ENCODE results near the gene RAP1GAP. TPM values are rescaled to one million over a fixed set of nuclear protein-coding genes. Genes with fewer than 3 reads are reported as not detected.

The RAP1GAP gene
- total and polyA plus RNA-seq, 9 of the 15 experiments (the other 6 are each of a cell fraction or from before 2014, with no cell fraction given) = 0.29 to 30.2 (median 19.2) TPM

DNA sequence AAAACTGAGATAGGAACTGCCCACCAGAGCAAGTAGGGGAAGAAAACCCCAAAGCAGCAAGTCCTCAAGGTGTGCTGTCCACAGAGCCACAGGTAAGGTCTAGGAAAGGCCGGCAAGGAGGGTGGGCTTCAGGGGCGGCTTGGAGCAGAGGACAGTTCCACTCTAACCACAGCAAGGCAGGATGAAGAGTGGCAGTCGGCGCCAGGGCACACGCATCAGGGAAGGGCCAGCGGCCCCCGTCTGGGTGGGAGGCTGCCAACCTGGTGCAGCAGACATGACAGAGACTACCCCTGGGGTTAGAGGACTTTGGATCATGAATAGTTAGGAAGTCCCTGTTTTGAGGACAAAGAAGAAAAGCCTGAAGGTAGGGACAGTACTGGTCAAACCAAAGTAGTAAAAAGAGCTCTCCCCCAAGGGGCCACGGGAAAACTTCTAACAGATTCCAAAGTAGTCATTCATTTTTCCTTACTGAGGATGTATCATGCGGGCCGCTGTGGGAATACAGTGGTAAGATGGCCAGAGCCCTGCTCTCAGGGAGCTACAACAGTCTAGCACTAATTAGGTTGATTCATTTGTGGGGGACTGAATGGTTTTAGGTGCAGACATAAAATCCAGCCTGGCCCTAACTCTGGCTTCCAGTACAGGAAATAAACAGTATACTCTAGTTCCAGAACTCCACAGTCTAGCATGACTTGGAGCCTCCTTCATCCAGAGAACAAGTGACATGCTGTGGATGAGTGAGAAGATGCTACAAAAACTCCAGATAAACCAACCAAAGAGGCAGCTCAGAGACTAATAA, 3.5 kb upstream of the RAP1GAP start (continued):
- TF ChIP-seq, protein P1, sequence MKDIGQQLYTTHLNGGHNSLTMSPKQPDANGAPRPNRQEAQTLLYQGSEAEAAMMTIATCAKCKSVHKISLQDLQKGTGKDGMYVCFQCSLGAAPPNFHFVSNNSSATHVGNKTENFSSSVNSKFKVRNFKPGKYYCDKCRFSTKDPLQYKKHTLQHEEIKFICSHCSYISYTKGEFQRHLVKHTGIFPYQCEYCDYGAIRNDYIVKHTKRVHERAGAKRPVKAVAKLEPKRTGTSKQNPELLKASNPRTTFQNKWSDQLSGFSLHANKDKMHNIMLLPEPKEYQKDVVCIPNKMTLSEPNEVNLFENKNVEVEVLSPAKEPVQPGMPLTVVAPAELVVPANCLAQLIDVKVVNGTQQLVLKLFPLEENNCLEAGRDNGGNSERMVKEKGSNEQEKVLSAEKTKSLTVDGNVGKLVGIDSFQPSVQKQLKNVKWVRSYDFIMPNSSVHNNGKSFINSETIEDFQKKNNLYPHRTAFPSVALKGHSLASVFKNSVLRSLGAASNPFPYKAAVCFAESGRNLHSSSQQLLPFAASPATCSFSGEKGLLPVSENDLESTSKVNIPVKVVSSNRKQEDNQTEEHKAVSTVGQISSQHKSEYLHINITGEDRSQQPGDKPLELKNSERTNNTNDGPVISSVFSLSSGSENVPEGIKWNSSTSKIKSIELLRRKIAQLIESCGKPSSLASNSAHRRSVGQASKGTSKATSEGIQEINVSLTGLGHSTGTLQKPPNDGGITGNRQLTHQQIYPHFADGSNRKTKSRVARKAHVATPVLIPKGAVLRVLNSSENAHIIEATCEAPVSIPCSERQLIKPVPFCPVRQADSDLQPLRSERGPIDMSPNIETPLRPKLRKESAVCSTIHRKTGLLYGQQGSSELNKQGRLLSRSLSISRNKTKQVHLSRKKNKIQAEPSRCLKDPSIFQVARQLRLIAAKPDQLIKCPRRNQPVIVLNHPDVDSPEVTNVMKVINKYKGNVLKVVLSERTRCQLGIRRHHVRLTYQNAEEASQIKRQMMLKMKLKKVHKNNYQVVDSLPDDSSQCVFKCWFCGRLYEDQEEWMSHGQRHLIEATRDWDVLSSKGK (CRISPR knock-in tag; IDR thresholded peaks at IDR 0.05) = no peak
- TF ChIP-seq, protein P2, sequence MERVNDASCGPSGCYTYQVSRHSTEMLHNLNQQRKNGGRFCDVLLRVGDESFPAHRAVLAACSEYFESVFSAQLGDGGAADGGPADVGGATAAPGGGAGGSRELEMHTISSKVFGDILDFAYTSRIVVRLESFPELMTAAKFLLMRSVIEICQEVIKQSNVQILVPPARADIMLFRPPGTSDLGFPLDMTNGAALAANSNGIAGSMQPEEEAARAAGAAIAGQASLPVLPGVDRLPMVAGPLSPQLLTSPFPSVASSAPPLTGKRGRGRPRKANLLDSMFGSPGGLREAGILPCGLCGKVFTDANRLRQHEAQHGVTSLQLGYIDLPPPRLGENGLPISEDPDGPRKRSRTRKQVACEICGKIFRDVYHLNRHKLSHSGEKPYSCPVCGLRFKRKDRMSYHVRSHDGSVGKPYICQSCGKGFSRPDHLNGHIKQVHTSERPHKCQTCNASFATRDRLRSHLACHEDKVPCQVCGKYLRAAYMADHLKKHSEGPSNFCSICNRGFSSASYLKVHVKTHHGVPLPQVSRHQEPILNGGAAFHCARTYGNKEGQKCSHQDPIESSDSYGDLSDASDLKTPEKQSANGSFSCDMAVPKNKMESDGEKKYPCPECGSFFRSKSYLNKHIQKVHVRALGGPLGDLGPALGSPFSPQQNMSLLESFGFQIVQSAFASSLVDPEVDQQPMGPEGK (CRISPR knock-in tag; IDR thresholded peaks at IDR 0.05; ENCODE audit: borderline replicate concordance) = no peak
- TF ChIP-seq, protein P3, sequence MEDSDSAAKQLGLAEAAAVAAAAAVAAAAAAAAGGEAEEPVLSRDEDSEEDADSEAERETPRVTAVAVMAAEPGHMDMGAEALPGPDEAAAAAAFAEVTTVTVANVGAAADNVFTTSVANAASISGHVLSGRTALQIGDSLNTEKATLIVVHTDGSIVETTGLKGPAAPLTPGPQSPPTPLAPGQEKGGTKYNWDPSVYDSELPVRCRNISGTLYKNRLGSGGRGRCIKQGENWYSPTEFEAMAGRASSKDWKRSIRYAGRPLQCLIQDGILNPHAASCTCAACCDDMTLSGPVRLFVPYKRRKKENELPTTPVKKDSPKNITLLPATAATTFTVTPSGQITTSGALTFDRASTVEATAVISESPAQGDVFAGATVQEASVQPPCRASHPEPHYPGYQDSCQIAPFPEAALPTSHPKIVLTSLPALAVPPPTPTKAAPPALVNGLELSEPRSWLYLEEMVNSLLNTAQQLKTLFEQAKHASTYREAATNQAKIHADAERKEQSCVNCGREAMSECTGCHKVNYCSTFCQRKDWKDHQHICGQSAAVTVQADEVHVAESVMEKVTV (CRISPR knock-in tag; IDR thresholded peaks at IDR 0.05) = no peak
- TF ChIP-seq GTF2F1 (IDR thresholded peaks at IDR 0.05; ENCODE audit: low read depth, low read length) (no peak), RBFOX2 (IDR thresholded peaks at IDR 0.05; ENCODE audit: low read depth, low read length) (no peak), POLR3G (IDR thresholded peaks at IDR 0.05; ENCODE audit: extremely low read depth, insufficient read length, insufficient replicate concordance) (no peak), ZNF778 (CRISPR knock-in tag; IDR thresholded peaks at IDR 0.05) (no peak), DMBX1 (CRISPR knock-in tag; IDR thresholded peaks at IDR 0.05; ENCODE audit: borderline replicate concordance) (peak; percentile 74; the same call in 1 of the 2 replicates), ZNF561 (CRISPR knock-in tag; conservative IDR thresholded peaks at IDR 0.05) (no peak), POLR2G (IDR thresholded peaks at IDR 0.05; ENCODE audit: low read depth, low read length) (peak; percentile 66)
- TF ChIP-seq, protein P4, sequence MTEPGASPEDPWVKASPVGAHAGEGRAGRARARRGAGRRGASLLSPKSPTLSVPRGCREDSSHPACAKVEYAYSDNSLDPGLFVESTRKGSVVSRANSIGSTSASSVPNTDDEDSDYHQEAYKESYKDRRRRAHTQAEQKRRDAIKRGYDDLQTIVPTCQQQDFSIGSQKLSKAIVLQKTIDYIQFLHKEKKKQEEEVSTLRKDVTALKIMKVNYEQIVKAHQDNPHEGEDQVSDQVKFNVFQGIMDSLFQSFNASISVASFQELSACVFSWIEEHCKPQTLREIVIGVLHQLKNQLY (CRISPR knock-in tag; conservative IDR thresholded peaks at IDR 0.05) = no peak
- TF ChIP-seq, protein P5, sequence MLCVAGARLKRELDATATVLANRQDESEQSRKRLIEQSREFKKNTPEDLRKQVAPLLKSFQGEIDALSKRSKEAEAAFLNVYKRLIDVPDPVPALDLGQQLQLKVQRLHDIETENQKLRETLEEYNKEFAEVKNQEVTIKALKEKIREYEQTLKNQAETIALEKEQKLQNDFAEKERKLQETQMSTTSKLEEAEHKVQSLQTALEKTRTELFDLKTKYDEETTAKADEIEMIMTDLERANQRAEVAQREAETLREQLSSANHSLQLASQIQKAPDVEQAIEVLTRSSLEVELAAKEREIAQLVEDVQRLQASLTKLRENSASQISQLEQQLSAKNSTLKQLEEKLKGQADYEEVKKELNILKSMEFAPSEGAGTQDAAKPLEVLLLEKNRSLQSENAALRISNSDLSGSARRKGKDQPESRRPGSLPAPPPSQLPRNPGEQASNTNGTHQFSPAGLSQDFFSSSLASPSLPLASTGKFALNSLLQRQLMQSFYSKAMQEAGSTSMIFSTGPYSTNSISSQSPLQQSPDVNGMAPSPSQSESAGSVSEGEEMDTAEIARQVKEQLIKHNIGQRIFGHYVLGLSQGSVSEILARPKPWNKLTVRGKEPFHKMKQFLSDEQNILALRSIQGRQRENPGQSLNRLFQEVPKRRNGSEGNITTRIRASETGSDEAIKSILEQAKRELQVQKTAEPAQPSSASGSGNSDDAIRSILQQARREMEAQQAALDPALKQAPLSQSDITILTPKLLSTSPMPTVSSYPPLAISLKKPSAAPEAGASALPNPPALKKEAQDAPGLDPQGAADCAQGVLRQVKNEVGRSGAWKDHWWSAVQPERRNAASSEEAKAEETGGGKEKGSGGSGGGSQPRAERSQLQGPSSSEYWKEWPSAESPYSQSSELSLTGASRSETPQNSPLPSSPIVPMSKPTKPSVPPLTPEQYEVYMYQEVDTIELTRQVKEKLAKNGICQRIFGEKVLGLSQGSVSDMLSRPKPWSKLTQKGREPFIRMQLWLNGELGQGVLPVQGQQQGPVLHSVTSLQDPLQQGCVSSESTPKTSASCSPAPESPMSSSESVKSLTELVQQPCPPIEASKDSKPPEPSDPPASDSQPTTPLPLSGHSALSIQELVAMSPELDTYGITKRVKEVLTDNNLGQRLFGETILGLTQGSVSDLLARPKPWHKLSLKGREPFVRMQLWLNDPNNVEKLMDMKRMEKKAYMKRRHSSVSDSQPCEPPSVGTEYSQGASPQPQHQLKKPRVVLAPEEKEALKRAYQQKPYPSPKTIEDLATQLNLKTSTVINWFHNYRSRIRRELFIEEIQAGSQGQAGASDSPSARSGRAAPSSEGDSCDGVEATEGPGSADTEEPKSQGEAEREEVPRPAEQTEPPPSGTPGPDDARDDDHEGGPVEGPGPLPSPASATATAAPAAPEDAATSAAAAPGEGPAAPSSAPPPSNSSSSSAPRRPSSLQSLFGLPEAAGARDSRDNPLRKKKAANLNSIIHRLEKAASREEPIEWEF (CRISPR knock-in tag; IDR thresholded peaks at IDR 0.05) = 0 out of 2 replicates have a peak, but pooled peaks have one; percentile 36

All from K562 (cell line).